ENCODE data around the gene IDH2.
A peak's percentile ranks its signal among the peaks of the same experiment; 100 is the strongest.
"Not testable (repeated sequence)": the region's sequence is repeated elsewhere in the genome, so short reads cannot be mapped to it uniquely, and the experiment has no call there.

Gene IDH2

DNA sequence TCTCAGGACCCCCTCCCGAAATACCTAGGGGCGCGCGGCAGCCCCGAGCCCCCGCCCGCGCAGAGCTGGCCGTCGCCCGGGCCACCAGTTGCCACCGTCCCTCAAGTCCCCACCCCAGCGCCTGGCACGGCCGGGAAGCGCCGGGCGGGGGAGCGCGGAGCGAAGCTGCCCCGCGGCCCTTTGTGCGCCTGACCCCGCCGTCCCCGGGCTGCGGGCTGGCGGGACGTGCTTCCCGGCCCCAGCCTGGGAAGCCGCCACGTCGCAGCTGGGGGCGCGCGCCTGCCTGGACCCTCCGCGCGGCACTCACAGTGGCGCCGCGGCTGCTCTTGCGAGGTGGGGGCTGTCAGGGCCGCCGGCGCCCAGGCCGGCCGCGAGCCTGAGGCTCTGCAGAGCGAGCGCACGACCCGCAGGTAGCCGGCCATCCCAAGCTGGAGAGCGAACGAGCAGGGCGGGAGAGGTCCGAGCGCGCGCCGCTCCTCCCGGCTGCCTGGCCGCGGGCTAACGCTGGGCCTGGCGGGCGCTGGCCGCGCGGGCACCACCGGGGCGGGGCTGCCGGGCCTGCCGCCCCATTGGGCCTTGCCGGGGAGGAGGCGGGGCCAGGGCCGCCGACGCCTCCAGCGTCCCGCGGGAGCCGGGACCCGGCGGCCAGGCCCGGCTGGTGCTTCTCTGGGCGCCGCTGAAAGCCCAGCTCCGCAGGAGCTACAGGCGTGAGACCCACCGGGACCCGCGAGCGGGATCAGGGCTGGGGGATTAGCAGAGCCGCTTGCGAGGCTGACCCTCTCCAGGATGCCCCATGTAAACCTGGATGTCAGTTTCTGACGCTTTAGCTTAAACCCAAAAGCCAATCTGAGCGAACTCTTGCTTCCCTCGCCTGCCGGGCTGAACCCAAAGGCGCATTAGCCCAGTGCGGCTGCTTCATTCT, at the start of gene IDH2:
IDH2 (minus strand) TSS at position 500 of the 922 bp plus-strand sequence; CDS start at position 422, 78 bp downstream.
- peak; percentile 14 for DNase-seq (ENCODE audit: low read depth)

- DNase-seq (ENCODE audit: low read depth) = not testable (repeated sequence)
Observed at GRCh38 chr15:90150551-90150950, 48.3 kb upstream of the IDH2 start.

GRCh38 chr15:90149609-90150340, 47.5 kb upstream of the IDH2 start:
- DNase-seq (ENCODE audit: low read depth) = no peak

GRCh38 chr15:90146198-90146761, 44.0 kb upstream of the IDH2 start:
- DNase-seq (ENCODE audit: low read depth) = not testable (repeated sequence)

- no peak for DNase-seq (ENCODE audit: low read depth)
Observed at GRCh38 chr15:90145761-90146160, 43.5 kb upstream of the IDH2 start.

DNA sequence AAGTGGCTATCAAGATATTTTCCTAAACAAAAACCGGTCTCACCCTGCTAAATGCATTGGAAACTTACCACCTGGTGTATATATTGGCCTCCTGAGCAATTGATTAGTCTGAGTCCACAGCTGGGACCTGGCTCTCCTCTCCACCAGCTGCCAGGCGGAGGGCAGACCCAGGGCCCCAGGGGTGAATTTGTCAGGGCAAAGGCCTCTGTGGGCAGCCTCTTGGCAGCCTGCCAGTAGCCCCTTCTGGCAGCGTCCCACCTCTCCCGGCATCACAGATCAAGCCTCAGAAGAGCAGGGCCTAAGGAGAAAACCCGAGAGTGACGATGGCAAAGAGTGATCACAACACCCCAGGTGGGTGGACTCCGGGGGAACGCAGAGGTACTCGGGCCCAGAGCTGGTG, 43.0 kb upstream of the IDH2 start:
- no peak for DNase-seq (ENCODE audit: low read depth)

GRCh38 chr15:90143166-90143655, 40.9 kb upstream of the IDH2 start:
- no peak for DNase-seq (ENCODE audit: low read depth)

DNA sequence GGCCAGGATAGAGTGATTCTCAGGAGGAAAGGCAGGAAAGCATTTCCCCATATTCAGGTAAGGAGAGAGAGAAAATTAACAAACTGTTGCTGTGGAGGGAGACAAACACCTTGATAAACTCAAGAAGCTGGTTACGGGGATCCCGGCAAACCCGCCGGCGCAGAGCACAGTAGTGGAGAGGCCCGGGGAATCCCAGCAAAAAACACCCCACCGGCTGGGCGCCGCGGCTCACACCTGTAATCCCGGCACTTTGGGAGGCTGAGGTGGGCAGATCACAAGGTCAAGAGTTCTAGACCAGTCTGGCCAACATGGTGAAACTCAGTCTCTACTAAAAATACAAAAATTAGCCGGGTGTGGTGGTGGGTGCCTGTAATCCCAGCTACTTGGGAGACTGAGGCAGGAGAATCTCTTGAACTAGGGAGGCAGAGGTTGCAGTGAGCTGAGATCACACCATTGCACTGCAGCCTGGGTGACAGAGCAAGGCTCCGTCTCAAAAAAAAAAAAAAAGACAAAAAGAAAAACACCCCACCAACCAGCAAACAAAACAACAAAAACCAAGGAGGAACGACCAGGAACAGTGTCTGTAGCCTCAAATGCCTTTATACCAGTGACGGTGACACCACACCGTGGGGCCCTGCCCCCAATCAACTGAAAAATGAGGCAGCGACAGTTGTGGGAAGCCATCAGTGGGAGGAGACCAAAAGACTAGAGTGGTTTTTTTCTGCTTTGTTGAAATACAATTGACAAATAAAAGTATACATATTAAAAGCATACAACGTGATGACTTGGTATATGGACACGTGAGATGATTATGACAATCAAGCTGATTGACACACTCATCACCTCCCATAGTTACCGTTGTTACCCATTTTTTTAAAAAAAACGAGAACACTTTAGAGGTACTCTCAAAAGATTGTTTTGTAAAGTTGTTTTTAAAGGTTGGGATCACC, 40.2 kb upstream of the IDH2 start:
- DNase-seq (ENCODE audit: low read depth) = no peak

GRCh38 chr15:90141646-90142045, 39.4 kb upstream of the IDH2 start:
- DNase-seq (ENCODE audit: low read depth) = no peak

DNA sequence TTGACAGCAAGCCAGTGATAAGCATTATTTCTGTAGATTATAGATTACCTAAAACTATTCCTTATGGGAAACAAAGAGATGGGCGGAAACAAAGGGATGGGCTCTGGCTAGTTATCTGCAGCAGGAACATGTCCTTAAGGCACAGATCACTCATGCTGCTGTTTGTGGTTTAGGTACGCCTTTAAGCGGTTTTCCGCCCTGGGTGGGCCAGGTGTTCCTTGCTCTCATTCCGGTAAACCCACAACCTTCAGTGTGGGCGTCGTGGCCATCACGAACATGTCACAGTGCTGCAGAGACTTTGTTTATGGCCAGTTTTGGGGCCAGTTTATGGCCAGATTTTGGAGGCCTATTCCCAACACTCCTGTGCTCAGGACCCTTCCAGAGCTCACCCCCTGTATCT, 37.3 kb upstream of the IDH2 start:
- DNase-seq (ENCODE audit: low read depth) = not testable (repeated sequence)

- DNase-seq (ENCODE audit: low read depth) = no peak
Observed at GRCh38 chr15:90138071-90138833, 36.0 kb upstream of the IDH2 start.

GRCh38 chr15:90132437-90132836, 30.2 kb upstream of the IDH2 start:
- no peak for DNase-seq (ENCODE audit: low read depth)

DNA sequence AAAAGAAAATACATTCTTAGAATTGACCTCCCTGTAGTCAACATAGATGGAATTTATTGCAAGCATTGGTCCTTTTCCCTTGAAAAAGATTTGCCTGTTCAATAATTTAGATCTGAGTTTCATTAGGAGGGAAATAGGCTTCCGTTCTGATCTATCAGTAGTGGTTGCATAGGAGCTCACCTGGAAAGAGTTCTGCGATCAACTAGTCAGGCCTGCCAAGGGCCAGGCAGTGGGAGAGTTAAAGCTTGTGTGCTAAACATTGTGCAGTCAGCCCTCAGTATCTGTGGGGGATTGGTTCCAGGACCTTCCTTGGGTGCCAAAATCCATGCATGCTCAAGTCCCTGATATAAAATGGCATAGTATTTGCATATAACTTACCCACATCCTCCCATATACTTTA, 29.6 kb upstream of the IDH2 start:
- no peak for DNase-seq (ENCODE audit: low read depth)

- no peak for DNase-seq (ENCODE audit: low read depth)
Observed at GRCh38 chr15:90130291-90130690, 28.0 kb upstream of the IDH2 start.

- no peak for DNase-seq (ENCODE audit: low read depth)
Observed at GRCh38 chr15:90126596-90127435, 24.5 kb upstream of the IDH2 start.

- no peak for DNase-seq (ENCODE audit: low read depth)
Observed at GRCh38 chr15:90126022-90126421, 23.8 kb upstream of the IDH2 start.

DNA sequence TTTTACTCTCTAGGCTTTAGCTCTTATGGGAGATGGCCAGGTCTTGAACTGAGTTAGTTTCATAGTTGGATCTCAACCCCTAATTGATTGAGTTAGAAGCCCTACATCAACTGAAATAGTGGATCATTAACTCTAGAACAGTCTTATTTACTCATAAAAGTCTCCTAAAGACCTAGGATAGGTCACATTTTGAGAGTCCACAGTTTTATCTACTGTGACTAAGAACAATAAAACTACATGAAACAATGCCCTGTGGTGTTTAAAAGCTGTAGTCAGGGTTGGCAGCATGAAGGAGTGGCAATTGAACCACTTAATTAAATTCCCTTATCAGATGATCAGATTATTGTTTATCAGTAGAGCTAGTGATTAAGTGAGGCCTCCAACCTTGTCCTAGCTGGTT, 22.2 kb upstream of the IDH2 start:
- DNase-seq (ENCODE audit: low read depth) = no peak

DNA sequence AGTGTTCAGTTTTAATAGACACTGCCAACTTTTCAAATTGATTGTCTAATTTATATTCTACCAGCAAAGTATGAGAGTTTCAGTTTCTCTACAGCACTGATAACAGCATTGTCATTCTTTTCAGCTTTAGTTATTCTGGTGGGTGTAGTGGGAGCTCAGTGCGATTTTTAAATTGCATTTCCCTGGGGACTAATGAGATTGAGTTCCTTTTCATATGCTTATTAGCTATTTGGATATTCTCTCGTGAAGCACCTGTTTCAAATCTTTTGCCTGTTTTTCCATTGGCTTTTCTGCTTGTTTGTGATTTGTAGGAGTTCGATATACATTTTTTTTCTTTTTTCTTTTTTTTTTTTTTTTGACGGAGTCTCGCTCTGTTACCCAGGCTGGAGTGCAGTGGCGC, 18.8 kb upstream of the IDH2 start:
- no peak for DNase-seq (ENCODE audit: low read depth)

- DNase-seq (ENCODE audit: low read depth) = no peak
Observed at GRCh38 chr15:90119367-90119766, 17.1 kb upstream of the IDH2 start.

DNA sequence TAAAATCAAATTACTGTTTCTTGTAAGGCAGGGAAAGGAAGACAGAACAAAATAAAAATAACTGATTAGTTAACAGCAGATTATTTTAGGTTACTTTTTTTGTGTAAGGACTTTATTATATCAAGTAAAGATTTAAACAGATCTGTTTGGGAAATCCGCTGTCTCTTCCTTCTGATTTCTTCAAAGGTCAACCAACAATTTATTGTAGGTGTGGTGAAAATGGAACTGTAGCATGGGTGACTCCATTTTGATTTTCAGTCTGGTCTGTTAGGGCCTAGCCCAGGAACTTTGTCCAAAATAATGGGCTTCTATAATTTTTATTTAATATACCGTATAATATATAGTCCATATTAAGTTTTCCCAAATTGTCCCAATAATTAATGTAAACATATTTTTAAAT, 13.5 kb upstream of the IDH2 start:
- DNase-seq (ENCODE audit: low read depth) = no peak

Data from non-pigmented ciliary epithelial cell (primary cell).